Mucosa of rectum (tissue), 2 donors: ENCODE measurements around the gene OR51S1.
"Not testable (repeated sequence)": the region's sequence is repeated elsewhere in the genome, so short reads cannot be mapped to it uniquely, and the experiment has no call there.

ENCODE experiments used
- H3K27ac ChIP-seq, 2 donors: one replicate each; pipeline ENCODE4 v1.7.0; 2013; ENCODE audit warnings: inconsistent platforms in 2 of 2, low read depth in 2 of 2, low read length in 2 of 2
- H3K27me3 ChIP-seq, 2 donors: one replicate each; pipeline ENCODE4 v1.7.0; 2013; ENCODE audit warnings: low read length in 2 of 2; ENCODE audit not compliant: control insufficient read depth in 2 of 2, insufficient read depth in 2 of 2
- H3K36me3 ChIP-seq, 2 donors: one replicate each; pipeline ENCODE4 v1.7.0; 2013; ENCODE audit warnings: low read length in 2 of 2; ENCODE audit not compliant: control insufficient read depth in 2 of 2, insufficient read depth in 2 of 2
- H3K4me1 ChIP-seq, 2 donors: one replicate each; pipeline ENCODE4 v1.7.0; 2013; ENCODE audit warnings: low read length in 2 of 2, mild to moderate bottlenecking in 1 of 2; ENCODE audit not compliant: control insufficient read depth in 2 of 2, insufficient read depth in 2 of 2
- H3K4me3 ChIP-seq, 2 donors: one replicate each; pipeline ENCODE4 v1.7.0; 2013; ENCODE audit warnings: low read length in 2 of 2
- H3K9ac ChIP-seq, 2 donors: one replicate each; pipeline ENCODE4 v1.7.0; 2013; ENCODE audit warnings: low read length in 2 of 2, low read depth in 1 of 2, mild to moderate bottlenecking in 1 of 2
- H3K9me3 ChIP-seq, 2 donors: one replicate each; pipeline ENCODE4 v1.7.0; 2013; ENCODE audit warnings: low read length in 2 of 2; ENCODE audit not compliant: control insufficient read depth in 2 of 2
- donor health status: healthy.
- donor health status: Normal muscosa, but diverticular disease.

OR51S1 gene

DNA sequence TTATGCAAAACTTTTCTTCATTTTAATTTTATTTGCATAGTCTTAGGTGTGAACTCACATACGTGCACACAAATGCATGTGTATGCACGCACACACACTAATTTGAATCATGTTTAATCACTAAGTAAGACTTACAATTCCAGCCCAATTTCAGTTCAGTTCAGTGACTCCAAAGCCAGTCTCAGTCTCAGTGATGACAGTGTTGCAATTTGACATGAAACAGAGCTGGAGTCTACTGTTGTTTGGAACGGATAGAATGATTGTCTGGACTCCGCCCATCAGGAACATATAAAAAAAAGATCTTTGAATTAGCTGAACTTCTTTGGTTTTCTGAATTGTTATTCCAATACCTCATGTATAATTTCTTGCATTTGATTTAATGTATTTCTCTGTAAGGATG lies 14.9 kb upstream of the OR51S1 start:
- Histone ChIP-seq H3K36me3 (no peaks in the 10 kb centered on the region), H3K9ac (no peak overlapping the region), H3K4me1 (no peaks in the 10 kb centered on the region), H3K27me3 (no peaks in the 10 kb centered on the region), H3K9me3 (no peaks in the 10 kb centered on the region), H3K27ac (no peak overlapping the region), H3K4me3 (no peak overlapping the region)

DNA sequence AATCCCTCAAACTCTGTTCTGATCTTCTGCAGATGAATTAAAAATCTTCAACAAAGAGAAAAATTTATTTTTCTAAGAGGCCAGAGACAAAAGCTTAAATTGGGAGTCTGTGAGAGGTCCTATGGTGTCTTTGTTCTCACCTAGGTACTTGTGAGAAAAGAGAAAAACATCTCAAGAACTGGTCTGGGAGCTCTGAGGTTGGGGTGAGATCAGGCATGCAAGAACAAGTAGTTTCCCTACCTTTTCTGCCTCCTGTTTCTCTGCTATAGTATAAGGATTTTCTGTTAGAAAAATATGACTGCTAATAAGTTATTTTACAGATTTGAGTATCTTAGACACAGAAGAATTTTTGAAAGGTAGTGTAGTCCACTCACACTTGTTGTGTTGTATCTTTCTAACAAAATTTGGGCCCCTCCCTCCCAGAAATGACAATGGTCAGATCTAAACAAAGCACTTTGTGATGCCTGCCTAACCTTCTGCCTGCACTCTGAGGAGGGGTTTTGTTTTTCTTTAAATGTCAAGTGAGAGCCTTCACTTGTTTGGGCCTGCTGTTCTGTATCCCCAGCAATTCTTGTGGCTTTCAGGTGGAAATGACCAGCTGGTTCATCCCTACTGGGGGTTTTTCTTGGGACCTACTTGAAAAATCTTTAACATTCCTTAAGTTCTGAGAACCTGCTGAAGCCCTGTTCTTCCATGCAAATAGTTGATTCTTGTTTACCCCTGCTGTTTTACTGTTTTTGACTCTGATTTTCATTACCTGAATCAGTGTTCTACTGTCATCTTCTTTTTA lies 13.6 kb upstream of the OR51S1 start:
- no peak overlapping the region for H3K27ac ChIP-seq
- H3K9ac ChIP-seq = no peak overlapping the region
- H3K9me3 ChIP-seq = no peaks in the 10 kb centered on the region
- no peaks in the 10 kb centered on the region for H3K36me3 ChIP-seq
- no peaks in the 10 kb centered on the region for H3K27me3 ChIP-seq
- H3K4me1 ChIP-seq = no peaks in the 10 kb centered on the region
- no peak overlapping the region for H3K4me3 ChIP-seq

- H3K4me1 ChIP-seq, H3K27ac ChIP-seq, H3K9ac ChIP-seq, H3K27me3 ChIP-seq, H3K9me3 ChIP-seq, H3K36me3 ChIP-seq, H3K4me3 ChIP-seq: not testable (repeated sequence)
Measured at GRCh38 chr11:4854286-4854685, 5.3 kb upstream of the OR51S1 start.

DNA sequence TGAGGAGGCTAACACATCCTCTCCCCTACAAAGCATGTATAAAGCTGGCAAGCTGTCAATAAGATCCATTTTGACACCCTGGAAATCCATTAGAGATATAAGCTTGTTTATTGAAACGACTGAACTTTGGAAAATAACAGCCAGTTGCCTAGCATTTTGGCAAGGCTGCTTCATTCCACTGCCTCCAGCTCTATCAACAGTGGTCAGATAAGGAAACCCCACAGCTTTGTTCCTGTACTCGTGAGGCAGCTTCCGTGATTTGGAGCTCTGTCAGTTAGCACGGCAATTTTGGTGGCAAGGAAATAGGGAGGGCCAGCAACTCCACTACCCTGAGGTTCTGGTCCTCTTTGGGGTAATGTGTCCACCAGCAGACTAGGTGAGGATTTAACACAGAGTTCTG lies 2.0 kb upstream of the OR51S1 start:
- Histone ChIP-seq H3K9ac (no peak overlapping the region), H3K27ac (no peak overlapping the region), H3K4me1 (no peaks in the 10 kb centered on the region), H3K36me3 (no peaks in the 10 kb centered on the region), H3K4me3 (no peak overlapping the region), H3K27me3 (no peaks in the 10 kb centered on the region), H3K9me3 (no peaks in the 10 kb centered on the region)

- no peak overlapping the region for H3K9ac ChIP-seq
- no peak overlapping the region for H3K4me3 ChIP-seq
- no peaks in the 10 kb centered on the region for H3K9me3 ChIP-seq
- H3K36me3 ChIP-seq = no peaks in the 10 kb centered on the region
- no peaks in the 10 kb centered on the region for H3K27me3 ChIP-seq
- H3K27ac ChIP-seq = no peak overlapping the region
- H3K4me1 ChIP-seq = no peaks in the 10 kb centered on the region
Measured at GRCh38 chr11:4839851-4840549, 9.0 kb downstream of the OR51S1 start.

- no peaks in the 10 kb centered on the region for H3K4me1 ChIP-seq
- H3K27ac ChIP-seq = no peak overlapping the region
- no peaks in the 10 kb centered on the region for H3K36me3 ChIP-seq
- H3K27me3 ChIP-seq = no peaks in the 10 kb centered on the region
- no peak overlapping the region for H3K9ac ChIP-seq
- no peaks in the 10 kb centered on the region for H3K9me3 ChIP-seq
- H3K4me3 ChIP-seq = no peak overlapping the region
Measured at GRCh38 chr11:4830909-4831308, 18.1 kb downstream of the OR51S1 start.

- H3K36me3 ChIP-seq = no peaks in the 10 kb centered on the region
- H3K4me3 ChIP-seq = no peak overlapping the region
- H3K9ac ChIP-seq = no peak overlapping the region
- no peaks in the 10 kb centered on the region for H3K4me1 ChIP-seq
- H3K27me3 ChIP-seq = no peaks in the 10 kb centered on the region
- no peaks in the 10 kb centered on the region for H3K9me3 ChIP-seq
- no peak overlapping the region for H3K27ac ChIP-seq
Measured at GRCh38 chr11:4830346-4830745, 18.7 kb downstream of the OR51S1 start.

- no peaks in the 10 kb centered on the region for H3K9me3 ChIP-seq
- no peak overlapping the region for H3K27ac ChIP-seq
Measured at GRCh38 chr11:4826425-4826824, 22.6 kb downstream of the OR51S1 start.

DNA sequence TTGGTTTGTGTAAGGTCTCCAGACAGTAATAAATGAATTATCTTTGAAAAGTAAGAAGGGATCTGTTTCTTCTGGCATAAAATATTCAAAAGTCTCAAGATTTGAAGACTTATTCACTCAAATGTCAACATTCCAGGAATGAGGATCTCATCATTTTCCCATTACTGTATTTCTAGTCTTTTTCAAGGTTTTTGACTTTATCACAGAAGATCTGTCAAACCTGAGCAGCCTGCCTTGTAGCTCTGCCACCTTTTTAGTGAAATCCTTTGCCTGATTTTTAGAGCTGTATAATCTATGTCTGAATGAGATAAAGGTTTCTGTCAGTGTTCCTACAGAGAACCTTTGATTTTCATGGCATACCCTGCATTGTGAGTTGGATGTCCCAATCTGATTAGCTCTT lies 23.9 kb downstream of the OR51S1 start:
- Histone ChIP-seq H3K27ac (no peak overlapping the region), H3K9ac (no peak overlapping the region), H3K4me1 (no peaks in the 10 kb centered on the region), H3K27me3 (no peaks in the 10 kb centered on the region), H3K36me3 (no peaks in the 10 kb centered on the region), H3K4me3 (no peak overlapping the region), H3K9me3 (no peaks in the 10 kb centered on the region)

More at GRCh38 chr11:4826425-4826824, 22.6 kb downstream of the OR51S1 start:
- Histone ChIP-seq H3K9ac (no peak overlapping the region), H3K4me3 (no peak overlapping the region), H3K36me3 (no peaks in the 10 kb centered on the region), H3K4me1 (no peaks in the 10 kb centered on the region), H3K27me3 (no peaks in the 10 kb centered on the region)

DNA sequence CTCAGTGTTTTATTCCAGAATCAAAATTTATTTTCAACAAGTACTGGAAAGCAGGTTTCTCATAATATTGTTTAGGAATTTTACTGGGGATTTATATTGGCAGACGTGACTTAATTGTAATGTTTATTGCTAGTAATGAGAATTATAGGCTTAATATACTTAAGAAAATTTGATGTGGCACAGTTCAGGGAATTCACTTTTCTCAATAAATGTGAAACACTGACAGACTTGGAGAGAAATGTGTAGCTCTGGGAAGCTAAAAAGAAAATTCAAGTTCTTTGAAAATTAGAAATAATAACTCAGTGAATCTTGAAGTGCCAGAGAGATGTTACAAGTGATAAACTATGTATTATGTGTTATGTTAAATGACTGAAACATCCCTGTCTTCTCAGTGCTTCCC lies 28.0 kb downstream of the OR51S1 start, which contains the start of gene OR51F2:
TSS of gene OR51F2 (plus strand) at position 301 of the 400 bp plus-strand sequence. CDS start 101 bp downstream, outside the sequence.
- no peaks in the 10 kb centered on the region for H3K4me1 ChIP-seq

More for the DNA sequence above, 28.0 kb downstream of the OR51S1 start, which contains the start of gene OR51F2:
- H3K27ac ChIP-seq = no peak within 1 kb of the TSS
- H3K9ac ChIP-seq = no peak within 1 kb of the TSS
- H3K4me3 ChIP-seq = no peak within 1 kb of the TSS
- H3K36me3 ChIP-seq = no peaks in the 10 kb centered on the region
- H3K27me3 ChIP-seq = no peaks in the 10 kb centered on the region
- H3K9me3 ChIP-seq = no peaks in the 10 kb centered on the region
